Natural killer cell (primary cell): ENCODE results near the gene CC2D1A. TPM values are rescaled to one million over a fixed set of nuclear protein-coding genes. Genes with fewer than 3 reads are reported as not detected.

Experiments
- ATAC-seq, 3 donors: fragments of 150-1000 bp in 2 of 3; fragments of 200-7000 bp in 1 of 3; cut with Tn5 transposase; 1 replicate in 1 of 3; 2 replicates in 2 of 3; pipeline ENCODE4 v1.10.0; 2021; ENCODE audit warnings: mild to moderate bottlenecking in 2 of 3, moderate library complexity in 2 of 3
- DNase-seq, 2 donors: peaks; one replicate each; pipeline versions ENCODE4 v3.0.0 to v3.0.0-alpha.2; 2013 to 2021; ENCODE audit warnings: mixed read lengths in 1 of 2
- H3K27ac ChIP-seq: one replicate; pipeline ENCODE4 v1.5.1; 2013; ENCODE audit warnings: mild to moderate bottlenecking, low read length
- H3K27me3 ChIP-seq: one replicate; pipeline ENCODE4 v1.6.1; 2013; ENCODE audit warnings: low read length; ENCODE audit not compliant: control insufficient read depth, insufficient read depth
- H3K36me3 ChIP-seq: one replicate; pipeline ENCODE4 v1.6.1; 2013; ENCODE audit warnings: low read length; ENCODE audit not compliant: control insufficient read depth, insufficient read depth
- H3K4me1 ChIP-seq: one replicate; pipeline ENCODE4 v1.6.1; 2013; ENCODE audit warnings: low read length; ENCODE audit not compliant: control insufficient read depth, insufficient read depth
- H3K4me3 ChIP-seq: one replicate; pipeline ENCODE4 v1.5.1; 2013; ENCODE audit warnings: low read length
- H3K9me3 ChIP-seq: one replicate; pipeline ENCODE4 v1.6.1; 2013; ENCODE audit warnings: low read length; ENCODE audit not compliant: control insufficient read depth, insufficient read depth
- H3K27ac Mint-ChIP-seq, 2 donors: one replicate each; pipeline ENCODE4 v1.8.0; 2022; ENCODE audit warnings: mild to moderate bottlenecking in 2 of 2, mixed read lengths in 2 of 2, moderate library complexity in 1 of 2
- H3K27me3 Mint-ChIP-seq, 2 donors: one replicate each; pipeline ENCODE4 v1.8.0; 2022; ENCODE audit warnings: low read depth in 2 of 2, mixed read lengths in 2 of 2
- H3K36me3 Mint-ChIP-seq: one replicate; pipeline ENCODE4 v1.8.0; 2022; ENCODE audit warnings: mixed read lengths
- H3K4me1 Mint-ChIP-seq, 2 donors: one replicate each; pipeline ENCODE4 v1.8.0; 2022; ENCODE audit warnings: mixed read lengths in 2 of 2
- H3K4me3 Mint-ChIP-seq: one replicate; pipeline ENCODE4 v1.8.0; 2022; ENCODE audit warnings: mild to moderate bottlenecking, moderate library complexity, mixed read lengths
- H3K9me3 Mint-ChIP-seq, 2 donors: one replicate each; pipeline ENCODE4 v1.8.0; 2022; ENCODE audit warnings: mixed read lengths in 2 of 2
- CTCF ChIP-seq: fragments of 200-600 bp; IDR thresholded peaks from one replicate; pipeline ENCODE4 v1.8.0; 2022; ENCODE audit warnings: antibody characterized with exemption
- WGBS: methylation state at CpG from one replicate; pipeline ENCODE4 v1.1.7; 2013; ENCODE audit warnings: missing lambda C conversion rate; ENCODE audit not compliant: insufficient coverage; 5-methylcytosine and 5-hydroxymethylcytosine counted together
- intact Hi-C: fragments of 100-400 bp; cut with micrococcal nuclease; formaldehyde crosslinking; loops from one replicate; pipeline ENCODE4 v1.14.2; 2022
- total RNA-seq, 4 donors: library from RNA; stranded (reverse); fragments of 120-200 nt in 1 of 4; gene quantifications; one replicate each; pipeline versions ENCODE4 v1.2.3 to v1.2.4, GENCODE V29; 2013 to 2022

CC2D1A gene
- total RNA-seq, 3 donors from 2014 or later (not counting 1 experiment from before 2014, with no cell fraction given) = 42.8 to 49.3 (median 48.4) TPM

GRCh38 chr19:13963603-13964105 lies 57.7 kb downstream of the CC2D1A start:
- intact Hi-C loops = no loop called here
- H3K27me3 ChIP-seq = no peaks in the 10 kb centered on the region
- H3K27ac ChIP-seq = no peak overlapping the region
- H3K36me3 ChIP-seq = peaks cover 49% of the 10 kb centered on the region
- no peak overlapping the region for H3K27ac Mint-ChIP-seq
- no peak overlapping the region for H3K4me3 Mint-ChIP-seq
- no peak for DNase-seq
- peak in 1 of 3 donors; percentile 6 for ATAC-seq
- no peaks in the 10 kb centered on the region for H3K36me3 Mint-ChIP-seq
- TF ChIP-seq CTCF = no peak
- H3K4me3 ChIP-seq = no peak overlapping the region
- no peaks in the 10 kb centered on the region for H3K4me1 ChIP-seq
- H3K9me3 ChIP-seq = no peaks in the 10 kb centered on the region
- no peaks in the 10 kb centered on the region for H3K9me3 Mint-ChIP-seq
- H3K4me1 Mint-ChIP-seq = no peaks in the 10 kb centered on the region
- WGBS = 97% methylated on average over 48 of the region's 48 CpGs
- no peaks in the 10 kb centered on the region for H3K27me3 Mint-ChIP-seq

- no peak for TF ChIP-seq CTCF
- 100% methylated on average over 3 of the region's 5 CpGs for WGBS
- H3K4me1 Mint-ChIP-seq = no peaks in the 10 kb centered on the region
- no peak overlapping the region for H3K27ac Mint-ChIP-seq
- ATAC-seq (no peak), DNase-seq (no peak)
- peaks cover 51% of the 10 kb centered on the region for H3K36me3 ChIP-seq
- no peak overlapping the region for H3K4me3 ChIP-seq
- H3K4me1 ChIP-seq = no peaks in the 10 kb centered on the region
- H3K27ac ChIP-seq = no peak overlapping the region
- intact Hi-C loops = no loop called here
- no peaks in the 10 kb centered on the region for H3K27me3 Mint-ChIP-seq
- H3K27me3 ChIP-seq = no peaks in the 10 kb centered on the region
- H3K4me3 Mint-ChIP-seq = no peak overlapping the region
- H3K9me3 ChIP-seq = no peaks in the 10 kb centered on the region
- no peaks in the 10 kb centered on the region for H3K36me3 Mint-ChIP-seq
- no peaks in the 10 kb centered on the region for H3K9me3 Mint-ChIP-seq
Observed at GRCh38 chr19:13964776-13965175, 58.8 kb downstream of the CC2D1A start.

GRCh38 chr19:13965377-13965896 lies 59.4 kb downstream of the CC2D1A start:
- no peaks in the 10 kb centered on the region for H3K27me3 ChIP-seq
- no peak for TF ChIP-seq CTCF
- H3K4me3 ChIP-seq = no peak overlapping the region
- H3K4me3 Mint-ChIP-seq = no peak overlapping the region
- no peaks in the 10 kb centered on the region for H3K4me1 Mint-ChIP-seq
- intact Hi-C loops = no loop called here
- no peak for ATAC-seq
- 97% methylated on average over 24 of the region's 24 CpGs for WGBS
- no peaks in the 10 kb centered on the region for H3K36me3 Mint-ChIP-seq
- no peaks in the 10 kb centered on the region for H3K27me3 Mint-ChIP-seq
- no peaks in the 10 kb centered on the region for H3K9me3 Mint-ChIP-seq
- no peak overlapping the region for H3K27ac Mint-ChIP-seq
- no peaks in the 10 kb centered on the region for H3K9me3 ChIP-seq
- H3K27ac ChIP-seq = no peak overlapping the region
- DNase-seq = no peak
- no peaks in the 10 kb centered on the region for H3K4me1 ChIP-seq
- H3K36me3 ChIP-seq = peaks cover 51% of the 10 kb centered on the region
